ENCODE results near the gene PFDN6.
"Not testable (repeated sequence)": the region's sequence is repeated elsewhere in the genome, so short reads cannot be mapped to it uniquely, and the experiment has no call there.

The PFDN6 gene

GRCh38 chr6:33278392-33278741, 11.0 kb upstream of the PFDN6 start:
- peaks cover 63% of the 10 kb centered on the region for H3K36me3 Mint-ChIP-seq
- peak overlapping the region; percentile 91 for H3K4me3 Mint-ChIP-seq
- no peak for DNase-seq
- H3K9me3 Mint-ChIP-seq = no peaks in the 10 kb centered on the region
- CTCF ChIA-PET = interaction anchor here (1.1 to 2.4 kb wide), 4 partner anchors 11 to 67 kb away, joined by 4 to 11 read pairs (median 7); partner anchors contain the start of genes PFDN6, RGL2 and WDR46
- H3K27me3 Mint-ChIP-seq = peaks cover 4% of the 10 kb centered on the region
- peaks cover 67% of the 10 kb centered on the region for H3K4me1 Mint-ChIP-seq
- H3K27ac Mint-ChIP-seq = peak overlapping the region; percentile 97

DNA sequence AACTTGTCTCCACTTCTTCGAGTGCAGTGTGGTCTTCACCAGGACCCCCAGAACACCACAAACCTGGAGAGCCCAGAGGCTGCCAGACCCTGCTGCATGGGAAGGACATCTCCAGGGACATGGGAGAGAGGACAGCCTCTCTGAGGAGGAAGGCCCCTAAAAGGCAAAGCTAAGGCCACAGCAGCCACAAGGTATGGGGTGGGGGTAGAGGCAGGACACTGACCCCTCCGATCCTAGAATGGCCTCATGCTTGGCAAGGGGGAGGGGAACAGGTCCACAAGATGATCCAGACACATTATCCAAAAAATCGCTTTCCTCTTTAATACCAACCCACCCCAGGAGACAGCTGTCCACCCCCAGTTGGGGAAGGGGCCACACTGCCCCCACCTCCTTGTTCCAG, 10.6 kb upstream of the PFDN6 start:
- DNase-seq = peak; percentile 11
- H3K9me3 Mint-ChIP-seq = no peaks in the 10 kb centered on the region
- peaks cover 58% of the 10 kb centered on the region for H3K36me3 Mint-ChIP-seq
- CTCF ChIA-PET = interaction anchor here (1.1 to 2.4 kb wide), 4 partner anchors 10 to 66 kb away, joined by 4 to 11 read pairs (median 7); partner anchors contain the start of genes PFDN6, RGL2 and WDR46
- H3K27ac Mint-ChIP-seq = peak overlapping the region; percentile 97
- H3K27me3 Mint-ChIP-seq = peaks cover 4% of the 10 kb centered on the region
- H3K4me1 Mint-ChIP-seq = peaks cover 63% of the 10 kb centered on the region
- H3K4me3 Mint-ChIP-seq = peak overlapping the region; percentile 91

GRCh38 chr6:33279257-33279695, 10.1 kb upstream of the PFDN6 start:
- CTCF ChIA-PET = interaction anchor here (1.6 kb wide), 1 partner anchor 10 kb away, joined by 7 read pairs; the partner anchor contains the start of genes PFDN6 and WDR46
- Mint-ChIP-seq H3K27ac (peak overlapping the region; percentile 97), H3K36me3 (peaks cover 56% of the 10 kb centered on the region), H3K9me3 (no peaks in the 10 kb centered on the region), H3K4me3 (no peak overlapping the region), H3K4me1 (peaks cover 59% of the 10 kb centered on the region), H3K27me3 (peaks cover 4% of the 10 kb centered on the region)
- peak; percentile 17 for DNase-seq

- H3K4me1 Mint-ChIP-seq = peaks cover 51% of the 10 kb centered on the region
- CTCF ChIA-PET = no interaction called here
- peaks cover 48% of the 10 kb centered on the region for H3K36me3 Mint-ChIP-seq
These were observed 9.4 kb upstream of the PFDN6 start for GRCh38 chr6:33279971-33280511.

DNA sequence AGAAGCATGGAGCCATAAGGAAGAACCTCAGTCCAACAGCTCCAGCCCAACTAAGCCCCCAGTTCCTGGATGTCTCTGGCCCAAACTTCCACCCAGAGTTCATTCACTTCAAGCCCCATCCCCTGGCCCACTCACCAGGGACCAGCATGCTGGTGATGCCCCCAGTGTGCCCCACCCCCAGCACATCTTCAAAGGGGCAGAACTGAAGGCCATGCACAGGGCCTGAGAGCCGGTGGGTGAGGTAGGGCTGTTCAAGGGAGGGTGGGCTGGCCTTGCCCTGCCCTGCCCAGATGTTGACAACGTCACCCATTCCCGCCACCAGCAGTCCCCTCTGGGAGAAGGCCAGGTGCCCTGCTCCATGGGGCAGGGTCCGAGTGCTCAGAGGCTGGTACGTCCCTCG, 8.9 kb upstream of the PFDN6 start:
- no peak overlapping the region for H3K4me3 Mint-ChIP-seq
- H3K4me1 Mint-ChIP-seq = peaks cover 46% of the 10 kb centered on the region

More at GRCh38 chr6:33279971-33280511, 9.4 kb upstream of the PFDN6 start:
- Mint-ChIP-seq H3K4me3 (no peak overlapping the region), H3K27ac (no peak overlapping the region), H3K9me3 (no peaks in the 10 kb centered on the region), H3K27me3 (peaks cover 4% of the 10 kb centered on the region)
- peak; percentile 25 for DNase-seq

GRCh38 chr6:33285214-33285613, 4.2 kb upstream of the PFDN6 start:
- peaks cover 40% of the 10 kb centered on the region for H3K36me3 Mint-ChIP-seq

More for the DNA sequence above, 8.9 kb upstream of the PFDN6 start:
- peak; percentile 13 for DNase-seq
- Mint-ChIP-seq H3K27me3 (peaks cover 4% of the 10 kb centered on the region), H3K27ac (peak overlapping the region; percentile 37), H3K9me3 (no peaks in the 10 kb centered on the region), H3K36me3 (peaks cover 46% of the 10 kb centered on the region)
- CTCF ChIA-PET = no interaction called here

DNA sequence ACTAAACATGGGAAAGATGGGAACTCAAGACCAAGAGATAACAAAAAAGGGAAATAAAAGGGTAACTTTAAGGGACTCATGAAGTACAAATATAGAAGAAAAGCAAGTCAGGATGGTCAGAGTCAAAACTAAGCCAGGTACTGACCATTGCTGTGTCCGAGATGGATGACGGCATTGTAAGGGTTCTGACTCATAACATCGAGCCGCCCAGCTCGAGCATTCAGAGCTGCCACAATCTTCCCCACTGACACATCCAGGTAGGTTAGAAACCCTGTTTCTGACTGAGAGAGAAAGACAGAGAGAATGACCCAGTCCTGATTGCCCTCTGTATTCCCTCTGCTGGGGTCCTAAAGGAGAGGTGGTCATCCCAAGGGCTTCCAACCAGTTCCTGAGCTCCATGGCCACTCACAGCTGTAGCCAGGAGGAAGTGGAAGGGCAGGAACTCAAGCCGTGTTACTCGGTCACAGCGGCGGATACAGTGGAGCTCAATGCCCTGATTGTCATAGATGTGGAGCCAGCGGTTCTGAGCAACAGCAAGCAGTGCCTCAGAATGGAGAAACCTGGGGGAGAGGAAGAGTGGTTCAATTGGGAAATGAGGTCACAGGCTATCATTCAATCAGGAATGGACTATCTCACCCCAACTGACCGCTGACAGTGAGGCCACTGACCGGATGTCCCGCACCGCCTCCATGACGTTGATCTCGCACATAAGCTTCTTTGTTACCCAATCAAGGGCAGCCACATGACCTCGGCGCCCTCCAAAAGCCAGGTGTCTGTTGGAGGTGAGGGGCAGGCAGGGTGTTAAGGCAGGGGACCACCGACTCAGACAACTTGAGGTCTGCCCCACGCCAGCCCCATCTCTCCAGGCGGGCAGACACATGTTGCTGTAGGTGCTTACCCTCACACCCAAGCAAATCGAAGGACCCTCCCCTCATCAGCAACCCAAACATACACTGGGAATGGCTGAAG, 2.2 kb upstream of the PFDN6 start:
- Mint-ChIP-seq H3K27me3 (no peaks in the 10 kb centered on the region), H3K36me3 (peaks cover 39% of the 10 kb centered on the region), H3K27ac (no peak overlapping the region), H3K4me1 (peaks cover 43% of the 10 kb centered on the region), H3K4me3 (peak overlapping the region; percentile 88), H3K9me3 (no peaks in the 10 kb centered on the region)
- no peak for DNase-seq
- CTCF ChIA-PET = no interaction called here

More at GRCh38 chr6:33285214-33285613, 4.2 kb upstream of the PFDN6 start:
- DNase-seq, H3K27ac Mint-ChIP-seq, H3K27me3 Mint-ChIP-seq, CTCF ChIA-PET, H3K4me3 Mint-ChIP-seq, H3K9me3 Mint-ChIP-seq: not testable (repeated sequence)
- H3K4me1 Mint-ChIP-seq = peaks cover 42% of the 10 kb centered on the region

GRCh38 chr6:33288141-33288920, 1.1 kb upstream of the PFDN6 start:
- DNase-seq = no peak
- CTCF ChIA-PET = interaction anchor here (1.3 to 2.2 kb wide), 3 partner anchors 10 to 40 kb away, joined by 3 to 7 read pairs (median 4); no protein-coding TSS in a partner anchor
- Mint-ChIP-seq H3K9me3 (no peaks in the 10 kb centered on the region), H3K27ac (peak overlapping the region; percentile 5), H3K4me3 (peak overlapping the region; percentile 88), H3K36me3 (peaks cover 39% of the 10 kb centered on the region), H3K4me1 (peaks cover 43% of the 10 kb centered on the region), H3K27me3 (no peaks in the 10 kb centered on the region)

GRCh38 chr6:33289784-33290315, 449 bp downstream of the PFDN6 start:
- peaks cover 48% of the 10 kb centered on the region for H3K36me3 Mint-ChIP-seq
- CTCF ChIA-PET = interaction anchor here (0.7 to 2.2 kb wide), 5 partner anchors 10 to 41 kb away, joined by 3 to 7 read pairs (median 4); no protein-coding TSS in a partner anchor

GRCh38 chr6:33290459-33290858, 1.1 kb downstream of the PFDN6 start:
- DNase-seq = no peak
- Mint-ChIP-seq H3K27ac (peak overlapping the region; percentile 12), H3K27me3 (no peaks in the 10 kb centered on the region), H3K9me3 (no peaks in the 10 kb centered on the region), H3K4me1 (peaks cover 45% of the 10 kb centered on the region), H3K4me3 (peak overlapping the region; percentile 88), H3K36me3 (peaks cover 50% of the 10 kb centered on the region)
- CTCF ChIA-PET = interaction anchor here (0.9 to 1.2 kb wide), 2 partner anchors 12 to 40 kb away, joined by 3 to 4 read pairs; no protein-coding TSS in a partner anchor

More at GRCh38 chr6:33289784-33290315, 449 bp downstream of the PFDN6 start:
- DNase-seq = no peak
- Mint-ChIP-seq H3K9me3 (no peaks in the 10 kb centered on the region), H3K4me1 (peaks cover 45% of the 10 kb centered on the region), H3K4me3 (peak overlapping the region; percentile 88), H3K27ac (peak overlapping the region; percentile 80), H3K27me3 (no peaks in the 10 kb centered on the region)

DNA sequence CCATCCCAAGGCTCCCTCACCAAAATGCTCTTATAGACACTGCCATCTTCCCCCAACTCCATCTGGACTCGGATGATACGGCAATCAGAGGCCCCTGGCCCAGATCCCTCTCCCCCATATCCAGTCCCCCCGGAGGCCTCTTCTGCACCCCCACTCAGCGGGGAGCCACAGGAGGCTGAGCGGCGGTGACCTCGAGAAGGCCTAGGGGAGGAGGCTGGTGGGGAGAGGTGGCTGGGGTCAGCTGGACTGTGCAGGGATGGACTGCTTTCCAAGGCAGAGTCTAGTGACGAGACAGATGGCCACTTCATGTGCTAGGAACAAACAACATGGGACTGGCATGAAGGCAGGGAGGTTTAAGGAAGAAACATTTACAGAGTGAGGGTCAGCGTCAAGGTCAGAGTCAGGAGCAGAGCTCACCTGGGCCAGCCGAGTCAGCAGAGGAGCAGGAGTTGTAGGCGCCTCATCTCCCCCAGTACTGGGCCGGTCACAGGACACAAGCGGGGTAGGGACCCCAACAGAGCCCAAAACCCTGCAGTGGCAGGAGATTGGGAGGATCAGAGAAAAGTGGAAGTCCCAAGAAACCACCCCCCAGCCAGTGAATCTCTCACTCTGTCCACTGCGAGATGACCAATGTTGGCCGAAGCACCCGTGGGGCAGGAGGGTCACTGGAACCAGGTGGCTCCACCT, 3.7 kb downstream of the PFDN6 start:
- CTCF ChIA-PET = no interaction called here
- H3K9me3 Mint-ChIP-seq = no peaks in the 10 kb centered on the region
- H3K27me3 Mint-ChIP-seq = peaks cover 3% of the 10 kb centered on the region
- no peak overlapping the region for H3K4me3 Mint-ChIP-seq
- H3K27ac Mint-ChIP-seq = no peak overlapping the region
- peaks cover 49% of the 10 kb centered on the region for H3K4me1 Mint-ChIP-seq
- peaks cover 46% of the 10 kb centered on the region for H3K36me3 Mint-ChIP-seq
- DNase-seq = no peak

DNA sequence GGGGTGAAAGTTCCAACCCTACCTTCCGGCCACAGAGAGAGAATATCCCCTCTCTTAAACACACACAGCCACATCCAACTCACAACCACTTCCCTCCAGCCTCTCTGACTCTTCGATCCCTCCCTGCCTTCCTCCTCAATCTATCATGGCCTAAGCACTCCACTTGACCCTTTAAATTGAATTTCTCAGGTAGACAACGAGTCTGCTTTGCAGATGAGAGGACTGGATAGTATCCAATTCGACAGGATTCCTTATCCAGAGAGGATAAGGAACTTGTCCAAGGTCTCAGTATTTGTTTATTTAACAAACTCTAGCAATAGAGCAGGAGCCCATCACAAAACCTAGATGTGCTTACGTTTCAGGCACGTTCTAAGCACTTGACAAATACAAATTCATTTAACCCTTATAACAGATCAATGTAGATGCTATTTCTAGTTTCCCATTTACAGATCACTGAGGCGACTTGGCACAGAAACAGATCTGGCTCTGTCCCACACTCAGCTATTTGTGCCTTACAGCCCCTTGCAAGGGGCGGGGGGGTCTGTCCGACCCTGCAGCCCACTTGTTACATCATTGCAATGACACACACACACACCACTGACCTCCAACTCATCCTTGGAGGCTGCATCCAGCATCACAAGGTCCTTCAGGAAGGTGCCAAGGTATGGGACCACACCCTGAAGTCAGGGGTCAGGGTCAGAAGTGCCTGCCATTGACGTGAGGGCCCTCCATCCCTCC, 4.9 kb downstream of the PFDN6 start:
- peaks cover 45% of the 10 kb centered on the region for H3K36me3 Mint-ChIP-seq
- H3K27ac Mint-ChIP-seq = no peak overlapping the region
- peaks cover 8% of the 10 kb centered on the region for H3K27me3 Mint-ChIP-seq
- no peaks in the 10 kb centered on the region for H3K9me3 Mint-ChIP-seq
- CTCF ChIA-PET = no interaction called here
- no peak overlapping the region for H3K4me3 Mint-ChIP-seq
- H3K4me1 Mint-ChIP-seq = peaks cover 44% of the 10 kb centered on the region
- DNase-seq = no peak

Measured in activated naive CD4-positive, alpha-beta T cell treated with anti-CD3 and anti-CD28 coated beads, Interleukin-2, amount 10 ng/mL, durations not matched to agents 7 days and 5 days (primary cell).